ENCODE data around the gene ARHGEF9.

The ARHGEF9 gene

DNA sequence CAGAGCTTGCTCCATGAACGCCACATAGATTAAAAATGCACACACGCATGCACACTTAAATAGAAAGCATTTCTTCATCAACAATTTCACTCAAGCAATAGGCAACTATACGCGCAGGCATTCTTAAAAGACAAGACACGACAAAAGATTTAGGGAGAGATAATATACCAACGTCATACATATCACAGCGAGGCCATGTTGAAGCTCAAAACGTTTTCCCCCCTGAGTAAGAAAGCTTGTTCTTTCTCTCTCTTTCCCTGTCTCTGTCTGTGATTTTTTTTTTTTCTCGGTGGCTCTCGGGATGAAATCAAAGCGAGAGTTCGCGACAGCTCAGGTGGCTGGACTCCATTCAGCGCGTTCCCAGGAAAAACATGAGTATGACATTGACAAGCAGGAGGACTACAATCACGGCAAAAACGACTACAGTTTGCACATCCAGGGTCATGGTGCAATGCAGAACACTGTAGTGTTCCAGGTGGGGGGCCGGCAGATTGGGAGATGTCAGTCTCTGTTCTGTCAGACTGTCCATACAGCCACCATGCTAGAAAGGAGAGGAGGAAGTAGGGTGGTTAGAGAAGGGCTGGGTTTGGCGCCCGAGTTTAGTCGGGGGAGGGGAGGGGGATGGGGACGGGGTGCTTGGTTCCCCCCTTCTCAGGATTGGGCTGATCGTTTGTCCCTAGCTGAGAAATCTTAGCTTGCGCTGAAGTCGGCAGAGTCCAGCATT lies 30.7 kb downstream of the ARHGEF9 start:
- CTCF ChIA-PET, result no interaction called here
- H3K9me3 ChIP-seq (ENCODE audit: control insufficient read depth, insufficient read depth, low read depth, low read length), result peaks cover 3% of the 10 kb centered on the region; the same call in 1 of the 2 replicates

DNA sequence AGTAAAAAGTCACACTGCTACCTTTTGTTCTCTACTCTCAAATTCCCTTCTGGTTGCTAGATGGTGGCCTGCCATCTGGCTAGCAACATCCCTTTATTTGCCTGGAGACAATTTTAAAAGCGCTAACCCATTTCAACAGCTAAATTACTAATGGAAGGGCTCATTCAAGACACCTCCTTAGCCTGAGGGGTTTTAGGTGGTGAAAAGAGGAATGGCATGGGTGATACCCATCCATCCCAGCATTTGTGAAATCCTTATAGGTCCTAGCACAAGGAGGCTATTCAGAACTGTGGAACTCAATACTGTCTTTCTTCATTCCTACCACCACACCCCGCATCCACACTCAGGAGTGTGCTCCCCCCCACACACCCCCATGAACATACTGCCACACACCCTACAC lies 33.5 kb downstream of the ARHGEF9 start:
- no peak overlapping the region for H3K4me3 ChIP-seq (ENCODE audit: low read depth, low read length)
- peaks cover 3% of the 10 kb centered on the region; the same call in 1 of the 2 replicates for H3K9me3 ChIP-seq (ENCODE audit: control insufficient read depth, insufficient read depth, low read depth, low read length)
- ChIA-PET POLR2A (no interaction called here), CTCF (no interaction called here)
- no peak overlapping the region for H3K27ac ChIP-seq (ENCODE audit: extremely low read depth, low read depth, low read length)
- no peaks in the 10 kb centered on the region for H3K36me3 ChIP-seq (ENCODE audit: control insufficient read depth in 2 of 2, insufficient read depth in 1 of 2, low read length in 2 of 2)
- TF ChIP-seq, protein P1, sequence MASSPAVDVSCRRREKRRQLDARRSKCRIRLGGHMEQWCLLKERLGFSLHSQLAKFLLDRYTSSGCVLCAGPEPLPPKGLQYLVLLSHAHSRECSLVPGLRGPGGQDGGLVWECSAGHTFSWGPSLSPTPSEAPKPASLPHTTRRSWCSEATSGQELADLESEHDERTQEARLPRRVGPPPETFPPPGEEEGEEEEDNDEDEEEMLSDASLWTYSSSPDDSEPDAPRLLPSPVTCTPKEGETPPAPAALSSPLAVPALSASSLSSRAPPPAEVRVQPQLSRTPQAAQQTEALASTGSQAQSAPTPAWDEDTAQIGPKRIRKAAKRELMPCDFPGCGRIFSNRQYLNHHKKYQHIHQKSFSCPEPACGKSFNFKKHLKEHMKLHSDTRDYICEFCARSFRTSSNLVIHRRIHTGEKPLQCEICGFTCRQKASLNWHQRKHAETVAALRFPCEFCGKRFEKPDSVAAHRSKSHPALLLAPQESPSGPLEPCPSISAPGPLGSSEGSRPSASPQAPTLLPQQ (tag by site-specific recombination; IDR thresholded peaks at IDR 0.05), result no peak
- TF ChIP-seq ZNF600 (tag by site-specific recombination; IDR thresholded peaks at IDR 0.05), result no peak
- TF ChIP-seq BCL11B (tag by site-specific recombination; IDR thresholded peaks at IDR 0.05; ENCODE audit: low read depth), result no peak
- TF ChIP-seq ZNF324 (tag by site-specific recombination; IDR thresholded peaks at IDR 0.05), result no peak
- no peak for TF ChIP-seq ZNF10 (tag by site-specific recombination; IDR thresholded peaks at IDR 0.05)
- TF ChIP-seq ZNF214 (tag by site-specific recombination; IDR thresholded peaks at IDR 0.05; ENCODE audit: borderline replicate concordance), result no peak
- TF ChIP-seq ZNF114 (tag by site-specific recombination; IDR thresholded peaks at IDR 0.05), result no peak
- TF ChIP-seq ZNF157 (tag by site-specific recombination; IDR thresholded peaks at IDR 0.05), result no peak
- no peak for TF ChIP-seq ZNF544 (tag by site-specific recombination; IDR thresholded peaks at IDR 0.05)
- TF ChIP-seq ZNF549 (tag by site-specific recombination; IDR thresholded peaks at IDR 0.05), result no peak
- no peak for TF ChIP-seq ZNF529 (tag by site-specific recombination; IDR thresholded peaks at IDR 0.05; ENCODE audit: insufficient replicate concordance)
- TF ChIP-seq, protein P2, sequence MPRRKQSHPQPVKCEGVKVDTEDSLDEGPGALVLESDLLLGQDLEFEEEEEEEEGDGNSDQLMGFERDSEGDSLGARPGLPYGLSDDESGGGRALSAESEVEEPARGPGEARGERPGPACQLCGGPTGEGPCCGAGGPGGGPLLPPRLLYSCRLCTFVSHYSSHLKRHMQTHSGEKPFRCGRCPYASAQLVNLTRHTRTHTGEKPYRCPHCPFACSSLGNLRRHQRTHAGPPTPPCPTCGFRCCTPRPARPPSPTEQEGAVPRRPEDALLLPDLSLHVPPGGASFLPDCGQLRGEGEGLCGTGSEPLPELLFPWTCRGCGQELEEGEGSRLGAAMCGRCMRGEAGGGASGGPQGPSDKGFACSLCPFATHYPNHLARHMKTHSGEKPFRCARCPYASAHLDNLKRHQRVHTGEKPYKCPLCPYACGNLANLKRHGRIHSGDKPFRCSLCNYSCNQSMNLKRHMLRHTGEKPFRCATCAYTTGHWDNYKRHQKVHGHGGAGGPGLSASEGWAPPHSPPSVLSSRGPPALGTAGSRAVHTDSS (tag by site-specific recombination; IDR thresholded peaks at IDR 0.05), result no peak
- no peak for TF ChIP-seq OSR2 (tag by site-specific recombination; IDR thresholded peaks at IDR 0.05)
- no peak for TF ChIP-seq KLF8 (tag by site-specific recombination; IDR thresholded peaks at IDR 0.05)
- TF ChIP-seq ZXDB (tag by site-specific recombination; IDR thresholded peaks at IDR 0.05), result no peak
- H3K4me1 ChIP-seq (ENCODE audit: control insufficient read depth, insufficient read depth, low read length), result no peaks in the 10 kb centered on the region

More for the DNA sequence above, 30.7 kb downstream of the ARHGEF9 start:
- H3K27ac ChIP-seq (ENCODE audit: extremely low read depth, low read depth, low read length), result peak overlapping the region; percentile 75
- H3K4me3 ChIP-seq (ENCODE audit: low read depth, low read length), result peak overlapping the region; percentile 64
- H3K4me1 ChIP-seq (ENCODE audit: control insufficient read depth, insufficient read depth, low read length), result no peaks in the 10 kb centered on the region
- TF ChIP-seq, protein P1 (tag by site-specific recombination; IDR thresholded peaks at IDR 0.05), result no peak
- TF ChIP-seq, protein P3, sequence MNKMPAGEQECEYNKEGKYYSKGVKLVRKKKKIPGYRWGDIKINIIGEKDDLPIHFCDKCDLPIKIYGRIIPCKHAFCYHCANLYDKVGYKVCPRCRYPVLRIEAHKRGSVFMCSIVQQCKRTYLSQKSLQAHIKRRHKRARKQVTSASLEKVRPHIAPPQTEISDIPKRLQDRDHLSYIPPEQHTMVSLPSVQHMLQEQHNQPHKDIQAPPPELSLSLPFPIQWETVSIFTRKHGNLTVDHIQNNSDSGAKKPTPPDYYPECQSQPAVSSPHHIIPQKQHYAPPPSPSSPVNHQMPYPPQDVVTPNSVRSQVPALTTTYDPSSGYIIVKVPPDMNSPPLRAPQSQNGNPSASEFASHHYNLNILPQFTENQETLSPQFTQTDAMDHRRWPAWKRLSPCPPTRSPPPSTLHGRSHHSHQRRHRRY (tag by site-specific recombination; IDR thresholded peaks at IDR 0.05), result no peak
- TF ChIP-seq ZNF654 (tag by site-specific recombination; IDR thresholded peaks at IDR 0.05; ENCODE audit: low read depth) (no peak), ZNF248 (tag by site-specific recombination; IDR thresholded peaks at IDR 0.05) (no peak)
- TF ChIP-seq, protein P4, sequence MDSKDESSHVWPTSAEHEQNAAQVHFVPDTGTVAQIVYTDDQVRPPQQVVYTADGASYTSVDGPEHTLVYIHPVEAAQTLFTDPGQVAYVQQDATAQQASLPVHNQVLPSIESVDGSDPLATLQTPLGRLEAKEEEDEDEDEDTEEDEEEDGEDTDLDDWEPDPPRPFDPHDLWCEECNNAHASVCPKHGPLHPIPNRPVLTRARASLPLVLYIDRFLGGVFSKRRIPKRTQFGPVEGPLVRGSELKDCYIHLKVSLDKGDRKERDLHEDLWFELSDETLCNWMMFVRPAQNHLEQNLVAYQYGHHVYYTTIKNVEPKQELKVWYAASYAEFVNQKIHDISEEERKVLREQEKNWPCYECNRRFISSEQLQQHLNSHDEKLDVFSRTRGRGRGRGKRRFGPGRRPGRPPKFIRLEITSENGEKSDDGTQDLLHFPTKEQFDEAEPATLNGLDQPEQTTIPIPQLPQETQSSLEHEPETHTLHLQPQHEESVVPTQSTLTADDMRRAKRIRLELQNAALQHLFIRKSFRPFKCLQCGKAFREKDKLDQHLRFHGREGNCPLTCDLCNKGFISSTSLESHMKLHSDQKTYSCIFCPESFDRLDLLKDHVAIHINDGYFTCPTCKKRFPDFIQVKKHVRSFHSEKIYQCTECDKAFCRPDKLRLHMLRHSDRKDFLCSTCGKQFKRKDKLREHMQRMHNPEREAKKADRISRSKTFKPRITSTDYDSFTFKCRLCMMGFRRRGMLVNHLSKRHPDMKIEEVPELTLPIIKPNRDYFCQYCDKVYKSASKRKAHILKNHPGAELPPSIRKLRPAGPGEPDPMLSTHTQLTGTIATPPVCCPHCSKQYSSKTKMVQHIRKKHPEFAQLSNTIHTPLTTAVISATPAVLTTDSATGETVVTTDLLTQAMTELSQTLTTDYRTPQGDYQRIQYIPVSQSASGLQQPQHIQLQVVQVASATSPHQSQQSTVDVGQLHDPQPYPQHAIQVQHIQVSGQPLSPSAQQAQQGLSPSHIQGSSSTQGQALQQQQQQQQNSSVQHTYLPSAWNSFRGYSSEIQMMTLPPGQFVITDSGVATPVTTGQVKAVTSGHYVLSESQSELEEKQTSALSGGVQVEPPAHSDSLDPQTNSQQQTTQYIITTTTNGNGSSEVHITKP (tag by site-specific recombination; IDR thresholded peaks at IDR 0.05), result peak; percentile 93
- POLR2A ChIA-PET, result interaction anchor here (0.7 to 1.0 kb wide), 6 partner anchors 9 to 1280 kb away, joined by 3 to 9 read pairs (median 4); partner anchors contain the start of genes AMER1 and ZC3H12B
- H3K36me3 ChIP-seq (ENCODE audit: control insufficient read depth in 2 of 2, insufficient read depth in 1 of 2, low read length in 2 of 2), result no peaks in the 10 kb centered on the region
